Activated CD4-positive, alpha-beta T cell treated with anti-CD3 and anti-CD28 coated beads, Interleukin-2, amount 10 ng/mL, durations not matched to agents 24 days and 14 days (primary cell): ENCODE measurements around the gene RGS7. TPM values are rescaled to one million over a fixed set of nuclear protein-coding genes. Genes with fewer than 3 reads are reported as not detected.

Experiments
- DNase-seq: peaks from one replicate; pipeline ENCODE4 v3.0.0; 2022
- H3K27ac Mint-ChIP-seq: one replicate; pipeline ENCODE4 v1.8.0; 2022; ENCODE audit warnings: mild to moderate bottlenecking, mixed read lengths
- H3K27me3 Mint-ChIP-seq: one replicate; pipeline ENCODE4 v1.8.0; 2022; ENCODE audit warnings: mixed read lengths
- H3K36me3 Mint-ChIP-seq: one replicate; pipeline ENCODE4 v1.8.0; 2022; ENCODE audit warnings: low read depth, mild to moderate bottlenecking, mixed read lengths
- H3K4me1 Mint-ChIP-seq: one replicate; pipeline ENCODE4 v1.8.0; 2021; ENCODE audit warnings: mixed read lengths
- H3K4me3 Mint-ChIP-seq: one replicate; pipeline ENCODE4 v1.8.0; 2022; ENCODE audit warnings: mild to moderate bottlenecking, moderate library complexity, mixed read lengths
- H3K9me3 Mint-ChIP-seq: one replicate; pipeline ENCODE4 v1.8.0; 2021; ENCODE audit warnings: mixed read lengths
- intact Hi-C: fragments of 100-400 bp; cut with micrococcal nuclease; formaldehyde crosslinking; loops from one replicate; pipeline ENCODE4 v1.15.1; 2023
- total RNA-seq: library from RNA; stranded (reverse); gene quantifications from 2 replicates; pipeline ENCODE4 v1.2.3, GENCODE V29; 2022

RGS7 gene
- total RNA-seq, 1 donor from 2014 or later: not detected

- Mint-ChIP-seq H3K27me3 (peaks cover 43% of the 10 kb centered on the region), H3K4me3 (peak overlapping the region; percentile 30), H3K9me3 (no peaks in the 10 kb centered on the region), H3K4me1 (no peaks in the 10 kb centered on the region), H3K36me3 (no peaks in the 10 kb centered on the region), H3K27ac (no peak overlapping the region)
- intact Hi-C loops: no loop called here
- DNase-seq: no peak
These were observed 852 bp downstream of the RGS7 start for GRCh38 chr1:241356187-241356518.

- Mint-ChIP-seq H3K9me3 (no peaks in the 10 kb centered on the region), H3K27ac (no peak overlapping the region), H3K4me3 (no peak overlapping the region), H3K4me1 (no peaks in the 10 kb centered on the region), H3K36me3 (no peaks in the 10 kb centered on the region), H3K27me3 (peaks cover 41% of the 10 kb centered on the region)
- no peak for DNase-seq
- intact Hi-C loops: no loop called here
These were observed 1.5 kb downstream of the RGS7 start for GRCh38 chr1:241355311-241356010.

- H3K9me3 Mint-ChIP-seq: no peaks in the 10 kb centered on the region
- H3K27ac Mint-ChIP-seq: no peak overlapping the region
- H3K4me3 Mint-ChIP-seq: no peak overlapping the region
- peaks cover 20% of the 10 kb centered on the region for H3K27me3 Mint-ChIP-seq
- no peaks in the 10 kb centered on the region for H3K4me1 Mint-ChIP-seq
- H3K36me3 Mint-ChIP-seq: no peaks in the 10 kb centered on the region
- intact Hi-C loops: no loop called here
- no peak for DNase-seq
These were observed 4.6 kb downstream of the RGS7 start for GRCh38 chr1:241352401-241352800.

- no peak overlapping the region for H3K27ac Mint-ChIP-seq
- DNase-seq: no peak
- H3K9me3 Mint-ChIP-seq: no peaks in the 10 kb centered on the region
- H3K36me3 Mint-ChIP-seq: no peaks in the 10 kb centered on the region
- H3K27me3 Mint-ChIP-seq: peaks cover 20% of the 10 kb centered on the region
- intact Hi-C loops: no loop called here
- H3K4me1 Mint-ChIP-seq: no peaks in the 10 kb centered on the region
- H3K4me3 Mint-ChIP-seq: no peak overlapping the region
These were observed 5.2 kb downstream of the RGS7 start for GRCh38 chr1:241351841-241352240.

- H3K4me3 Mint-ChIP-seq: no peak overlapping the region
- no peaks in the 10 kb centered on the region for H3K27me3 Mint-ChIP-seq
- H3K9me3 Mint-ChIP-seq: no peaks in the 10 kb centered on the region
- H3K36me3 Mint-ChIP-seq: no peaks in the 10 kb centered on the region
- intact Hi-C loops: no loop called here
- DNase-seq: no peak
- H3K27ac Mint-ChIP-seq: no peak overlapping the region
- no peaks in the 10 kb centered on the region for H3K4me1 Mint-ChIP-seq
These were observed 13.0 kb downstream of the RGS7 start for GRCh38 chr1:241343956-241344355.

GRCh38 chr1:241336335-241336734 lies 20.7 kb downstream of the RGS7 start:
- Mint-ChIP-seq H3K4me1 (no peaks in the 10 kb centered on the region), H3K36me3 (no peaks in the 10 kb centered on the region), H3K4me3 (no peak overlapping the region), H3K9me3 (no peaks in the 10 kb centered on the region), H3K27ac (no peak overlapping the region), H3K27me3 (no peaks in the 10 kb centered on the region)
- intact Hi-C loops: no loop called here
- no peak for DNase-seq

- H3K4me3 Mint-ChIP-seq: no peak overlapping the region
- intact Hi-C loops: no loop called here
- no peaks in the 10 kb centered on the region for H3K9me3 Mint-ChIP-seq
- H3K27ac Mint-ChIP-seq: no peak overlapping the region
- no peaks in the 10 kb centered on the region for H3K4me1 Mint-ChIP-seq
- H3K27me3 Mint-ChIP-seq: no peaks in the 10 kb centered on the region
- no peak for DNase-seq
- H3K36me3 Mint-ChIP-seq: no peaks in the 10 kb centered on the region
These were observed 24.0 kb downstream of the RGS7 start for GRCh38 chr1:241332987-241333386.

GRCh38 chr1:241332037-241332409 lies 25.0 kb downstream of the RGS7 start:
- Mint-ChIP-seq H3K27me3 (no peaks in the 10 kb centered on the region), H3K9me3 (no peaks in the 10 kb centered on the region), H3K27ac (no peak overlapping the region), H3K36me3 (no peaks in the 10 kb centered on the region), H3K4me3 (no peak overlapping the region), H3K4me1 (no peaks in the 10 kb centered on the region)
- DNase-seq: no peak
- intact Hi-C loops: no loop called here

GRCh38 chr1:241331328-241332036 lies 25.5 kb downstream of the RGS7 start:
- Mint-ChIP-seq H3K27me3 (no peaks in the 10 kb centered on the region), H3K4me3 (no peak overlapping the region), H3K36me3 (no peaks in the 10 kb centered on the region), H3K4me1 (no peaks in the 10 kb centered on the region), H3K27ac (no peak overlapping the region), H3K9me3 (no peaks in the 10 kb centered on the region)
- DNase-seq: no peak
- intact Hi-C loops: no loop called here

- H3K4me3 Mint-ChIP-seq: no peak overlapping the region
- H3K27ac Mint-ChIP-seq: no peak overlapping the region
- no peaks in the 10 kb centered on the region for H3K36me3 Mint-ChIP-seq
- no peaks in the 10 kb centered on the region for H3K4me1 Mint-ChIP-seq
- H3K27me3 Mint-ChIP-seq: no peaks in the 10 kb centered on the region
- intact Hi-C loops: no loop called here
- no peak for DNase-seq
- H3K9me3 Mint-ChIP-seq: no peaks in the 10 kb centered on the region
These were observed 26.2 kb downstream of the RGS7 start for GRCh38 chr1:241330619-241331327.

- H3K36me3 Mint-ChIP-seq: no peaks in the 10 kb centered on the region
- H3K9me3 Mint-ChIP-seq: no peaks in the 10 kb centered on the region
- no peak overlapping the region for H3K27ac Mint-ChIP-seq
- H3K27me3 Mint-ChIP-seq: no peaks in the 10 kb centered on the region
- DNase-seq: no peak
- H3K4me1 Mint-ChIP-seq: no peaks in the 10 kb centered on the region
- intact Hi-C loops: no loop called here
- H3K4me3 Mint-ChIP-seq: no peak overlapping the region
These were observed 31.5 kb downstream of the RGS7 start for GRCh38 chr1:241325456-241325855.

GRCh38 chr1:241323514-241324195 lies 33.4 kb downstream of the RGS7 start:
- peak; percentile 71 for DNase-seq
- no peak overlapping the region for H3K4me3 Mint-ChIP-seq
- no peaks in the 10 kb centered on the region for H3K27me3 Mint-ChIP-seq
- no peaks in the 10 kb centered on the region for H3K36me3 Mint-ChIP-seq
- intact Hi-C loops: no loop called here
- no peak overlapping the region for H3K27ac Mint-ChIP-seq
- H3K4me1 Mint-ChIP-seq: no peaks in the 10 kb centered on the region
- no peaks in the 10 kb centered on the region for H3K9me3 Mint-ChIP-seq

GRCh38 chr1:241317676-241318075 lies 39.3 kb downstream of the RGS7 start:
- no peak overlapping the region for H3K27ac Mint-ChIP-seq
- no peaks in the 10 kb centered on the region for H3K36me3 Mint-ChIP-seq
- no peaks in the 10 kb centered on the region for H3K27me3 Mint-ChIP-seq
- no peak overlapping the region for H3K4me3 Mint-ChIP-seq
- intact Hi-C loops: no loop called here
- DNase-seq: no peak
- no peaks in the 10 kb centered on the region for H3K4me1 Mint-ChIP-seq
- no peaks in the 10 kb centered on the region for H3K9me3 Mint-ChIP-seq

- Mint-ChIP-seq H3K4me1 (no peaks in the 10 kb centered on the region), H3K36me3 (no peaks in the 10 kb centered on the region), H3K27me3 (no peaks in the 10 kb centered on the region), H3K4me3 (no peak overlapping the region), H3K27ac (no peak overlapping the region), H3K9me3 (no peaks in the 10 kb centered on the region)
- intact Hi-C loops: no loop called here
- no peak for DNase-seq
These were observed 40.6 kb downstream of the RGS7 start for GRCh38 chr1:241316372-241316771.
